HTERT RPE-1 (cell line): Measurements from ENCODE around the gene SIPA1.
"Not testable (repeated sequence)": the region's sequence is repeated elsewhere in the genome, so short reads cannot be mapped to it uniquely, and the experiment has no call there.

ENCODE experiments used
- in situ Hi-C: fragments of 300-500 bp; cut with MboI; formaldehyde crosslinking; loops from 4 replicates; pipeline ENCODE4 v1.14.3; 2020; ENCODE audit warnings: low sequenced_read_pairs

The SIPA1 gene

DNA sequence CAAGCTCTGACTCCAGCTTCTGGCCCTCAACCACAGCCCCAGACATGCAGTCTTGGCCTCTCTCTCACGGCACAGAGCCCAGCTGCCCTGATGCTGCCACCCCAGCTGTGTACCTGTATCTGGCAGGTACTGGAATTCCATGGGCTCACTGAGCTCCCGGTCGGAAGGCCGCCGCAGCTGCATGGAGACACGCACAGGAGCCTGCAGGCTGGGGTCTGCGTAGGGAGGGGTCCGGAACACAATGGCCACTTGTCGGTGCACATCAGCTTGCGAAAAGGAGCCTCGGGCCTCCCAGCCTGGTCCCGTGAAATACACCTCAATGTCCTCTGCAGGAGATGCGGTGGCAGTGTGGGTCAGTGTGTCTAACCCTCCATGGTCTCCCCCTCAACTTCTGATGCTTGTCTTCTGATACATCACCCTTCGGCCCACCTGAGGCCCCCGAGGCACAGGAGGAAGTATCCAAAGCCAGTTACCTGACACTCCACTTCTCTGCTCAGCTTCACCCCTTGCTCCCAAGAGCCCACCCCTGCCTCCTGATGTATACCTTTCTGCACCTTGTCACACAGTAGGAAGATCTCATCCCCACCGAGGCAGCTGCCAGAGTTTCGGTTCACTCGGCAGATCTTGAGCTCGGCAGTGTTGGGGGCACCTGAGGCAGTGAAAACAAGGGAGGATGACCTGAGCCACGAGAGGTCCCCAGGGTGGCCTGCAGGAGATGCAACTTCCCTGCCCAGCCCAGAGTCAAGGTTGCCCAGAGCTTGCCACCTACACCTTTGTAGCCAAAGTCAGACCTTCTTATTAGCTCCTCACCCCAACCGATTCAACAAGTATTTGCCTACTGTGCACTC is 20.5 kb downstream of the SIPA1 start:
- in situ Hi-C loops: no loop called here

DNA sequence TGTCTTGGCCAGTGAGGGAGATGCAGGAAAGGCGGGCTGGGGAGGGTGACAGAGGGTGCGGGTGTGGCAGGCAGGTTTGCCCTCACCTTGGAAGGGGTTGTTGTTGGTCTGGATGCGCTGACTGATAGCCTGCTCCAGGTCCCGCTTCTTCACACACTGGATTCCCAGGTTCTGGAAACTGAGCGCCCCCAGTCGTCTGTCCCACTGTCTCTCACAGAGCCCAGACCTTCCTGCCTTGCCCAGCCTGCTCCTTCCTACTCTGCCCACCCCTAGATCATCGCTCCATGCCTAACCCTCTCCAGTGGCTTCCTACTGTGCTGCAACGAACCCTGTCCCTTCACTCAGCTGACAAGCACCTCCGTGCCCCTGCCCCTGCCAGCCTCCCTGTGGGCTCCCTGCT is 22.1 kb downstream of the SIPA1 start:
- in situ Hi-C loops: no loop called here

DNA sequence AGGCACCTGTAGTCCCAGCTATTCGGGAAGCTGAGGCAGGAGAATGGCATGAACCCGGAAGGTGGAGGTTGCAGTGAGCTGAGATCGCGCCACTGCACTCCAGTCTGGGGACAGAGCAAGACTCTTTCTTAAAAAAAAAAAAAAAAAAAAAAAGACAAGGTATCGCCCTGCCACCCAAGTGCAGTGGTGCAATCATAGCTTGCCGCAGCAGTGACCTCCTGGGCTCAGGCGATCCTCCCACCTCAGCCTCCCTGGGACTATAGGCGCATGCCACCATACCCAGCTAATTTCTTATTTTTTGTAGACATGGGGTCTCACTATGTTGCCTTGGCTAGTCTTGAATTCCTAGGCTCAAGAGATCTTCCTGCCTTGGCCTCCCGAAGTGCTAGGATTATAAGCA is 23.0 kb downstream of the SIPA1 start:
- in situ Hi-C loops: not testable (repeated sequence)

DNA sequence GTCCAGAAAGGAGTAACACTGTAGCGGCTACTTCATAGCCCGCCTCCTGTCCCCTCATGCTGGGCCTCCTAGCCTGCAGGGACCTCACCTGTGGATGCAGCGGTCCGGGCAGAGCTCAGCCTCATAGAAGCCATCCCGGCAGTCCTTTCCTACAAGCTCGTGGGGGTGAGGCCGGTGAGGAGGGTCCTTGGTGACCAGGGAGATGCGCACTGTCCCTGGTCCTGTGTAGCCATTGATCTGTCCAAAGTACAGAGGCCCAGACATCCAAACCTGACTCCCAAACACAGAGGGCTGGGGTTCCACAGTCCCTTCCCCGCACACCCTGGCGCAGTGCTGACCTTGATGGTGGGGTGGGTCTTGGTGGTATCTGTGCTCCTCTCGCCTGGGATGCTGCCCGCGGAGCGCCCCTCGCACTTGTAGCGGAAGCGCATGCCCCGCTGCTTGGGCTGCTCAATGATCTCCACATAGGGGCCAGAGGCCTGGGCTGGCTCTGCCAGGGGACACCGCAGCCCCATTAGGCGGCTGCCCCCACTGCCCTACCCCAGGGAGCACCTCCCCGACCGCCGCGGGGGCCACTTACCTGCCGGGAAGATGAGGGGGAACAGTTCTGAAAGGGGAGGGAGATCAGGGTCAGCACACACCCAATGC is 23.8 kb downstream of the SIPA1 start:
- in situ Hi-C loops: no loop called here

DNA sequence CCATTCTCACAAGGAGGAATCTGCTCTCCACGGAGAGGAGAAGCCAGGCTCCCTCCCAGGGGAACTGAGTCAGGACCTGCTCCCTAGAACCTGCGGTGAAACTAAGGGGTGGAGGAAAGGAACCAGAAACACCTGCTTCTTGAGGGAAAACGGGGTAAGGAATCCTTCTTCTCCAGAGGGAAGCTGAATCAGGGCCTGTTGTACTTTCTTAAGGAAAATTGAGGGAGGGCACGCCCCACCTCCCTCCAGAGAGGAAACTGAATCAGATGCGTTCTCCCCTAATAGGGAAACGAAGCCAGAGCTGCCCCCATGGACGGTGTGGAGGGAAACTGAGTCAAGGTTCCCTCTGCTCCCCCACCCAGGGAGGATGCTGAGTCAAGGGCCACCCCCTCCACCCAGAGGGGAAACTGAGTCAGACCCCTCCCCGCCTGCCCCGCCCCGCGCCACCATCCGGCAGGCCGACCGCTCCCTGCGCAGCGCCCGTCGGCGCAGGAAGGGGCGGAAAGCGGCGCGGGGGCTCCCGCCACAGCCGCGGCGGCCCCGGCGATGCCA is 24.4 kb downstream of the SIPA1 start:
- in situ Hi-C loops: no loop called here

DNA sequence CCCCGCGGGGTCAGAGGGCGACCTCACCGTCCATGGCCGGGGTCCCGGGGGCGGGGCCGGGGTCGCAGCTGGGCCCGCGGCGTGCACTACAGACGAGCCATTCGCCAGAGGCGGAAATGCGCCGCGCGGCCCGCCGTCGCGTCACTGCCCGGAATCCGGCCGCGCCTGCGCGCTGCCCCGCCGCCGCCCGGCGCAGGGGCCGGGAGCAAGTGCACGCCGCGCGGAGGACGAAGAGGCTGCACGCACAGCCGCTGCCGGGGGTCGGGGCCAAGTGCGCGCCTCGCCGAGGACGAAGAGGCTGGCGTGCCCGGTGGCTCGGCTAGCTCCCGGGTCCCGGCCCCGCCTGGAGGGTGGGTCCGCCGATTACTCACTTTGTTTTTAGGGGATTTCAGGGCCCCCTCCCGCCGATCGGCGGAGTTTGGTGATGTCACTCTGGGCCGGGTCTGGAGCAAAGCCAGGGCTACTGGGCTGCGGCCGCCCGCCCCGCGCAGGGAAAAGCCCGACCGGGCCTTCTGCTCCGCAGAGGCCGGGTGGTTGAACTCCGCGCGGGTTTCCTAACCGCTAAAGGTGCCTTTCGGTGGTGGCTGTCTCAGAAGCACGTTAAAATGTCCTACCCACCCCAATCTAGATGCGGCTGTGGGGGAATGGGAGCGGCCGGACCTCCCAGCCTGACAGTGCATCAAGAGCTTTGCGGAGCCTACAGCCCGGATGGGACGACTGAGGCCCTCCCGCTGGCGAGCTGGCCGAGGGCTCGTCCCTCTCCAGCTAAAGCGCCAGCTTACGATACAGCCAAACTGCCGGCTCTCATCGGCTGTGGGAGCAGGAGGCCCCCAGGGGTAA is 25.1 kb downstream of the SIPA1 start, which contains the start of gene RELA:
RELA (minus strand) TSS at position 118 of the 840 bp plus-strand sequence; CDS start at position 34, 84 bp downstream.
- in situ Hi-C loops: no loop called here

DNA sequence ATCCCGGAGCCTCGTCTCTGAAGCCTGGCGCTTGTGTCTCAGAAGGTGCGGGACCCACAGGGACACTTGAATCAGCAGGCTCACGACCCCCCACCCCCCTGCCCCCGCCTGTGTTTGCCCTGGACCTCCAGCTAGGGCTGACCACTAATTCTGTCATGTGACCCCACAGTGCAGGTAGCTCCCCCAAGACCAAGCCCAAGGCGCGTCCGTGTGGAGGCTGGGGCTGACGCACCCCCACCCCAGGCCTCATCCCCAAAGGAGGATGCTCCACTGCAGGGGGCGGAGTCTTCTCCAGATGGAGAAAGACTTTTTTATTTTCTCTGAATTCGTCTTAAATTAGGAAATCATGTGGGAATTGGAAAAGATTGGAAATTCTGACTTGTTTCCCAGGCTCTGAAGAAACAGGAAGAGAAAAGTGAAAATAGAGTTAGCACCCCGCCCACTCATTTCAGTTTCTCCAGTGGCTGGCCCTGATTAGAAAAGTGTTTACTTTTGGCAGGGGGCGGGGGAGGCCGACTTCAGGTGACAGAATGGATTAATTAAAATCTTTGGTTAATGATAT is 25.8 kb downstream of the SIPA1 start:
- in situ Hi-C loops: no loop called here

DNA sequence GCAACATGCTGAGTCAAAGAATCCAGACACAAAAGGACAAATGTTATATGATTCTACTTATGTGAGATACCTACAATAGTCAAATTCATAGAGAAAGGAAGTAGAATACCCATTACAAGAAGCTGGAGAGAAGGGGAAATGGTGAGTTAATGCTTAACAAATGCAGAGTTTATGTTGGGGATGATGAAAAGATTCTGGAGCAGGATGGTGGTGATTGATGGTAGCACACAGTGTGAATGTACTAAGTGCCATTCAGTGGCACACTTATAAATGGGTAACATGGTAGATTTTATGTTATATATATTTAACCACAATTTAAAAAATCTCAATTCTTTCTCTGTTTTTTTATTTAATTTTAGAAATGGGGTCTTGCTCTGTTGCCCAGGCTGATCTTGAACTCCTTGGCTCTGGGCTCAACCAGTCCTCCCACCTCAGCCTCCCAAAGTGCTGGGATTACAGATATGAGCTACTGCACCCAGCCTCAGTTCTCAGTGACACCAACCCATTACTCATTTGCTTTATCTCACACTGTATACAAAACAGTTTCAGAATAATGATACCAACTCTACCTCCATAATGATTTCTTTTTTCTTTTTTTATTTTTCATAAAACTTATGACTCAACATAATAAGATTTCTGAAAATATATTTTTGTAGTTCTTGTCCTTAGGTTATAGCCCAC is 34.4 kb downstream of the SIPA1 start:
- in situ Hi-C loops: no loop called here

DNA sequence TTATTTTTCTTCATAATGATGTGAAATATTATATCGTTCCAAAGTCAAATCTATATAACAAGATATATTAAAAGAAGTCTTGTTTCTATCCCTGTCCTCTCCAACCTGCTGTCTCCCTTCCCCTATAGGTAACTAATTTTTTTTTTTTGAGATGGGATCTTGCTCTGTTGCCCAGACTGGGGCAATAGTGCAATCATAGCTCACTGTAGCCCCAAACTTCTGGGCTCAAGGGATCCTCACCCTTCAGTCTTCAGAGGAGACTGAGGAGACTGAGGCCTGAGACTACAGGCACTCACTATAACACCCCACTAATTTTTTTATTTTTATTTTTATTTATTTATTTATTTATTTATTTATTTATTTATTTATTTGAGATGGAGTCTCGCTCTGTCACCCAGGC is 35.1 kb downstream of the SIPA1 start:
- in situ Hi-C loops: no loop called here

DNA sequence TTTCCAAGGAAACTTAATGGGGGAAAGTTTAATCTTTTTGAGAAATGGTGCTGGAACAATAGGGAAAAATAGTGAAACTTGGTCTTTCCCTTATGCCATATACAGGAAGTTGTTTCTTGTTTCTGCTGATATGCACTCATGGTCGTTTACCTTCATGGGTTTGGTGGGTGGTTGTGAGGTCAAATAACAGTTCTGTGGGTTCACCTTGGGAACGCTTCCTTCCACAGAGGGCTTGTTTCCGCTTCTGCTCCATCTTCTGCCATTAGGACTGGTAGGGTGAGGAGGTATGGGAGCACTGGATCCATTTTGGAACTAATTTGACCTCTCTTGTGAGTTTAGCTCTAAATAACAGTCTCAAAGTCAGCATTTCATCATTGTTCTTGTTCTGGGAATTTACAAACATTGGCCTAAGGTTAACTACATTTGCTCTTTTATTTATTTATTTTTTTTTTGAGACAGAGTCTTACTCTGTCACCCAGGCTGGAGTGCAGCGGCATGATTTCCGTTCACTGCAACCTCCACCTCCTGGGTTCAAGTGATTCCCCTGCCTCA is 42.4 kb downstream of the SIPA1 start:
- in situ Hi-C loops: no loop called here

DNA sequence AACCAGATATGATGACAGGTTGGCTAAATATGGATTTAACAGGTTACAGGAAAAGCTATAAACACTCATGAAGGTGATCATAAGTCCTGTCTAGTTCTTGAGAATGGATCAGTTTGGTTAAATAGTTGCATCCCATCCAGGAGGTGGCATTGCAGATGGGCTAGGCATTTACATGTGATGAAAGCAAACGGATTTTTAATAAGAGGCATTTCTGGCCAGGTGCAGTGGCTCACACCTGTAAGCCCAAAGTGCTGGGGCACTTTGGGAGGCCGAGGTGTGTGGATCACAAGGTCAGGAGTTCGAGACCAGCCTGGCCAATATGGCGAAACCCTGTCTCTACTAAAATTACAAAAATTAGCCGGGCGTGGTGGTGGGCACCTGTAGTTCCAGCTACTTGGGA is 45.6 kb downstream of the SIPA1 start:
- in situ Hi-C loops: not testable (repeated sequence)

DNA sequence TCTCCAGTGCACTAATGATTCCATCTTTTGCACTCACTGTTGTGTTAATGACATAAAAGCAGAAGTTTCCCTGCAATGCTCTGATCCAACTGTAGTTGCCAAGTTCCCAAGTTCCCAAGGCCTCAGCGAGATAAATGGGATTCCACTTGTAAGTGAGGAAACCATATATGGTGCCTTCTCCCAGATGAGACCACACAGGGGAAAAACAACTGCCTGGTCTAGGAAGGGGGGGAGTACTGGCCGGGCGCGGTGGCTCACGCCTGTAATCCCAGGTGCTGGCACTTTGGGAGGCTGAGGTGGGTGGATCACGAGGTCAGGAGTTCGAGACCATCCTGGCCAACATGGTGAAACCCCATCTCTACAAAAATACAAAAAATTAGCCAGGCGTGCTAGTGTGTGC is 48.1 kb downstream of the SIPA1 start:
- in situ Hi-C loops: no loop called here

DNA sequence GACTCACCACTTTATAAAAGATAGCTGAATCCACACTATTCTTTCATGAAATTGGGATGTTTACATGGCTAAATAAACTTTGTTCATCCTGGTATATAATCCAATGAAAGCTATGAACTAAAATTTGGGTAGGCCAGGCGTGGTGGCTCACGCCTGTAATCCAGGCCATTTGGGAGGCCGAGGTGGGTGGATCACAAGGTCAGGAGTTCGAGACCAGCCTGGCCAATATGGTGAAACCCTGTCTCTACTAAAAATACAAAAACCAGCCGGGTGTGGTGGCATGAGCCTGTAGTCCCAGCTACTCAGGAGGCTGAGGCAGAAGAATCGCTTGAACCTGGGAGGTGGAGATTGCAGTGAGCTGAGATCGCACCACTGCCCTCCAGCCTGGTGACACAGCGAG is 53.9 kb downstream of the SIPA1 start:
- in situ Hi-C loops: not testable (repeated sequence)

DNA sequence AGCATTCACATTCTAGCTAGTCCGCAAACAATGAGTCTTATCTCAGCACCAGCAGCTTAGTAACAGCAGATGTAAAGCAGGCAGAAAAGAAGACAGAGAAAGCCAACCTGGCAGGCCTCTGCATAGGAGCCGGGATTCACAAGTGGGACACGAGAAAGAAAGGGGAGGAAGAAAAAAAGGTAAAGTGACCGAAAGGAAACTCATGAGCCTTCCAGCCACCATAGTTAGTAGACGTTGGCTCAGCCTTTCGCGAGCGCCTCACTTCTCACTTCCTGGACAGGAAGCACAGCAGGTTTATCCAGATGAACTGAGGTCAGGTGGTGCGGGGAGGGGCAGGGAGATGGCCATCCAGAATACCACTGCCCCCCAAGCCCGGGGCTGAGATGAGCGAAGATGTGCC is 54.5 kb downstream of the SIPA1 start:
- in situ Hi-C loops: no loop called here

DNA sequence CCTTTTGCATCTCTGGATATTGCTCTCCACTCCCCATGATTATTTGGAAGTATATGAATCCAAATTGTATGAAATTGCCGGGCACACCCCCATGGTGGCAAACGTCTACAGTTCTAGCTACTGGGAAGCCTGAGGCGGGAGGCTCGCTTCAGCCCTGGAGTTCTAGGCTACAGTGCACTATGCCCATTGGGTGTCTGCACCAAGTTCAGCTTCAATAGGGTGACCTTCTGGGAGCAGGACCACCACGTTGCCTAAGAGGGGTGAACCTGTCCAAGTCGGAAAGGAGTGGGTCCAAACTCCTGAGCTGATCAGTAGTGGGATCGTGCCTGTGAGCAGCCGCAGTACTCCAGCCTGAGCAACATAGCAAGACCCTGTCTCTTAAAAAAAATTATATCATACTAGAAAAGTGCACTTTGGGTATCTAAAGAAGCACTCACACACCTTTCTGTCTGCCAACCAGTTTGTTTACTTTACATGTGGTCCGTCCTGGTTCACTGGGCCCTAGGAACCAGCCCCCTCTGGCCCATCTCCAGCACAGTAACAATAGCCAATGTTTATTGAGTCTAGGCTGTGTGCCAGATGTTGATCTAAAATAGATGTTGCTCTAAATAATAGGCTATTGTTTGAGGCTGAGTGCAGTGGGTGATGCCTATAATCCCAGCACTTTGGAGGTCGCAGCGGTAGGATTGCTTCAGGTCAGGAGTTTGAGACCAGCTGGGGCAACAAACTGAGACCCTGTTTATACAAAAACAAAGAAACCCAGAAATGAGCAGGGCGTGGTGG is 57.7 kb downstream of the SIPA1 start:
- in situ Hi-C loops: no loop called here

DNA sequence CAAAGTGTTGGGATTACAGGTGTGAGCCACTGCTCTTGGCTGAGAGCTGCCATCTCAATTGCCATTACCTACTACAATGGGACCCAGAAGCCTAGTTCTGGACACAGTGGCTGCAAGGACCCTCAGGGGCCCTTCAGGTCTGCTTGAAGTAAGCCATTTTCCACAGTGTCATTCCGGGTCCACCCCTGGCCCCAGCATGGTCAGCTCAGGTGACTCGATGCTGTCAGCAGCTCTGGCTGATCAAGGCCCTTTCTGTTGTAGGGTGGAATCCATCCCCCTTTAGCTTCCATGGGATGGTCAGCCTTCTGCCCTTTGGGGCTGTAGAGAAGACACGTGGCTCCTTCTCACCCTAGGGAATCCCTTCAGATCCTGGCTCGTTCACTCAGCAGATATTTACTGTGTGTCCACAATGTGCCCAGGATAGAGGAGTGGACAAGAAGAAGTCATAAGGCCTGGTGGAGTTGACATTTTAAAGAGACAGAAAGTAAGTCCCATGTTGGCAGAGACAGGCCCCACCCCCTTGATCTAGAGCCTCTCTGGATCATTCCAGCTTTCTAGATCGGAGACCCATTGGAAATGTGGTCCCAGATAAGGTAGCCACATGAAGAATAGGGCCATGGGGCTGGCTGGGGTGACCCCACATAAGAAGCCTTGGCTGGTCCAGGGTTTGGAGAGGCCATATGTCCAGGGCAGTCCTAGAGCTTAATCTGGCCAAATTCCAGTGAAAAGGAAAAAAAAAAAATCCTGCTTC is 59.1 kb downstream of the SIPA1 start:
- in situ Hi-C loops: no loop called here

DNA sequence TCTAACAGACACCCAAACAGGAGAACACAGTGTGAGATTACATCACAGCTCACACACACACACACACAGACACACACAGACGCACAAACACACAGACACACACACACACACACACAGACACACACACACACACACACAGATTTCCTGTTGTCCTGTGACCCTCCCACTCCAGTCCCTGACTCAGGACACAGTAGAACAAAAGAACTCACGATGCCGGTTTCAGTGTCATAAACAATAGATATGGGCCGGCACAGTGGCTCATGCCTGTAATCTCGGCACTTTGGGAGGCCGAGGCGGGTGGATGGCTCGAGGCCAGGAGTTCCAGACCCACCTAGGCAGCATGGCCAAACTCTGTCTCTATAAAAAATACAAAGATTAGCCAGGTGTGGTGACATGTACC is 60.3 kb downstream of the SIPA1 start:
- in situ Hi-C loops: no loop called here

DNA sequence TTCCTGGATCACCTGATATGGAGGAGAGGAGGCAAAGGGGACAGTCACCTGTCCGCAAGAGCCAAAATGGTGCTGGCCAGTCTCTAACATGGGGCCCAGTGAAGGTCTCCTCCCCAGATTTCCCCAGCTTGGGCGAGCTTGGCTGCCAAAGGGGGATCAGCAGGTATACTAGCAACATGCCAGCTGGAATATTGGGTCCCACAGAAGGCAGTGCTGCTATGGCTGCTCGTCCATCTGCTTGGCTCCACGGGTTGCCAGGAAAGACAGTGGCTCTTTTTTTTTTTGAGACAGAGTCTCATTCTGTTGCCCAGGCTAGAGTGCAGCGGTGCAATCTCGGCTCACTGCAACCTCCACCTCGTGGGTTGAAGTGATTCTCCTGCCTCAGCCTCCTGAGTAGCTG is 61.4 kb downstream of the SIPA1 start:
- in situ Hi-C loops: no loop called here

DNA sequence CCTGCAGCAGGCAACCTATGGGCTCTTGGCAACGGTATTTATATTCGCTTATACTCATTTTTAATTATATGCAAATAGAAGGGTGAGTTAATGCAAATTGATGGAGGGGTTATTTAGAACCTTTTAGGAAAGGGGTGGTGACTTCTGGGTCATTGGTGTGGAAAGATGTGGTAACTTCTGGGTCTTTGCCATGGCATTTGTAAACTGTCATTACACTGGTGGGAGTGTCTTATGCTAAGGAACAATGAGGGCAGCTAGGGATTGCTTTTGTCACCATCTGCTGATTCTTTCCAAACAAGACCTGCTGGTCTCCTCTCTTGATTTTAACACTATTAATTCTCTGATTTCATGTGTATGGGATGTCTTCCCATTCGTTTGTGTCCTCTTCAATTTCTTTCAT is 62.5 kb downstream of the SIPA1 start:
- in situ Hi-C loops: no loop called here
